ENCODE results near the gene SLC37A1. TPM values are rescaled to one million over a fixed set of nuclear protein-coding genes. Genes with fewer than 3 reads are reported as not detected.

SLC37A1 gene
- total and polyA plus RNA-seq, 9 of the 15 experiments (the other 6 are each of a cell fraction or from before 2014, with no cell fraction given) = 0.06 to 3.4 (median 0.40) TPM

DNA sequence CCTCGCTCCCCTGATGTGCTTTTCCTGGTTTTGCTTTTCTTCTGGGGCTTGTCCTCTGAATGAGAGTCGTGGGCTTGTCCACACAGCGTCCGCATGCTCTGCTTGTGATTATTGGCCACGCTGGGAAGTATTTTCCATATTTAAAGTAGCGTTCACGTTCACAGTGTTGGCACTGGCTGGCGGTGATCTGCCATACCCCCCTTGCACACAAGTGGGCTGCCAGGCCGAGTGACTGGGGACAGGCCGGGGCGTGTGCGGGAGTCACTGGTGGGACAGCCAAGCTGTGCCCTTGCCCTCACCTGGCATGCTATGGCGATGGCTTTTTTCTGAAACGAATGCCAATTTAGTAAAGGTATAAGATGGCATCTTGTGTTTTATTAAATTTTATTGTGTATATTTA lies 32.8 kb downstream of the SLC37A1 start (continued):
- TF ChIP-seq IFI16 (CRISPR knock-in tag; IDR thresholded peaks at IDR 0.05) (0 out of 2 replicates have a peak, but pooled peaks have one; percentile 26), POLR2AphosphoS2 (IDR thresholded peaks at IDR 0.05; ENCODE audit: low read length) (no peak), ZNF232 (CRISPR knock-in tag; IDR thresholded peaks at IDR 0.05) (no peak)
- TF ChIP-seq, protein P1, sequence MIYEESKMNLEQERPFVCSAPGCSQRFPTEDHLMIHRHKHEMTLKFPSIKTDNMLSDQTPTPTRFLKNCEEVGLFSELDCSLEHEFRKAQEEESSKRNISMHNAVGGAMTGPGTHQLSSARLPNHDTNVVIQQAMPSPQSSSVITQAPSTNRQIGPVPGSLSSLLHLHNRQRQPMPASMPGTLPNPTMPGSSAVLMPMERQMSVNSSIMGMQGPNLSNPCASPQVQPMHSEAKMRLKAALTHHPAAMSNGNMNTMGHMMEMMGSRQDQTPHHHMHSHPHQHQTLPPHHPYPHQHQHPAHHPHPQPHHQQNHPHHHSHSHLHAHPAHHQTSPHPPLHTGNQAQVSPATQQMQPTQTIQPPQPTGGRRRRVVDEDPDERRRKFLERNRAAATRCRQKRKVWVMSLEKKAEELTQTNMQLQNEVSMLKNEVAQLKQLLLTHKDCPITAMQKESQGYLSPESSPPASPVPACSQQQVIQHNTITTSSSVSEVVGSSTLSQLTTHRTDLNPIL (CRISPR knock-in tag; IDR thresholded peaks at IDR 0.05) = peak; percentile 17; the same call in 1 of the 2 replicates
- TF ChIP-seq, protein P2, sequence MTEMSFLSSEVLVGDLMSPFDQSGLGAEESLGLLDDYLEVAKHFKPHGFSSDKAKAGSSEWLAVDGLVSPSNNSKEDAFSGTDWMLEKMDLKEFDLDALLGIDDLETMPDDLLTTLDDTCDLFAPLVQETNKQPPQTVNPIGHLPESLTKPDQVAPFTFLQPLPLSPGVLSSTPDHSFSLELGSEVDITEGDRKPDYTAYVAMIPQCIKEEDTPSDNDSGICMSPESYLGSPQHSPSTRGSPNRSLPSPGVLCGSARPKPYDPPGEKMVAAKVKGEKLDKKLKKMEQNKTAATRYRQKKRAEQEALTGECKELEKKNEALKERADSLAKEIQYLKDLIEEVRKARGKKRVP (CRISPR knock-in tag; IDR thresholded peaks at IDR 0.05) = peak; percentile 12; the same call in 1 of the 2 replicates

GRCh38 chr21:42547001-42547905 lies 33.6 kb downstream of the SLC37A1 start:
- ATAC-seq (peak; percentile 86), FAIRE-seq (peak; percentile 99), DNase-seq (ENCODE audit: extremely low read depth in 1 of 4, low spot score in 3 of 4) (peak; percentile 82 to 92 (median 87))
- ChIA-PET CTCF (ENCODE audit: low intra/inter-chr PET ratio) (no interaction called here), POLR2A (interaction anchor here (0.7 to 3.3 kb wide), 3 partner anchors 12 to 326 kb away, joined by 3 to 14 read pairs (median 5); no protein-coding TSS in a partner anchor)
- in situ Hi-C loops (cut with MboI) (no loop called here), intact Hi-C loops (cut with micrococcal nuclease) (no loop called here)
- H3K79me2 ChIP-seq (ENCODE audit: control insufficient read depth, insufficient read depth, low read length) = no peaks in the 10 kb centered on the region
- peak overlapping the region; percentile 81 for H3K27ac ChIP-seq (ENCODE audit: extremely low read depth, low read depth, low read length)
- no peaks in the 10 kb centered on the region for H3K27me3 ChIP-seq (ENCODE audit: control insufficient read depth in 2 of 2, insufficient read depth in 2 of 2, low read length in 2 of 2)
- no peaks in the 10 kb centered on the region for H3K36me3 ChIP-seq (ENCODE audit: control insufficient read depth, insufficient read depth, low read length)
- H3K9me3 ChIP-seq (replicated peaks; ENCODE audit: control insufficient read depth, insufficient read depth, low read depth, low read length) = no peaks in the 10 kb centered on the region; the same call in 1 of the 2 replicates
- BruUV-seq (replicated peaks) = no TSS peak
- H3K4me2 ChIP-seq (ENCODE audit: insufficient read depth, low read length) = peak overlapping the region; percentile 90
- H3K9ac ChIP-seq (ENCODE audit: insufficient read depth in 1 of 2, low read depth in 2 of 2, low read length in 2 of 2) = peak overlapping the region; percentile 55 to 81
- WGBS (ENCODE audit: insufficient coverage, low coverage, missing lambda C conversion rate) = 17% methylated on average over 27 of the region's 27 CpGs
- no peak overlapping the region for H3K4me3 ChIP-seq
- H3K4me1 ChIP-seq (replicated peaks in 1 of 2; ENCODE audit: control insufficient read depth in 2 of 2, insufficient read depth in 2 of 2, low read length in 2 of 2) = peaks cover 48 to 60% of the 10 kb centered on the region in 2 experiments
- H4K20me1 ChIP-seq (replicated peaks; ENCODE audit: control insufficient read depth, insufficient read depth, low read length) = no peaks in the 10 kb centered on the region
- peaks cover 2% of the 10 kb centered on the region for H3K9me1 ChIP-seq (ENCODE audit: control insufficient read depth, insufficient read depth, low read length)
- H2AFZ ChIP-seq (ENCODE audit: low read depth, low read length) = peak overlapping the region; percentile 85
- TF ChIP-seq POLR2AphosphoS2 (IDR thresholded peaks at IDR 0.05; ENCODE audit: low read length) = no peak
- 0 out of 2 replicates have a peak, but pooled peaks have one; percentile 4 for TF ChIP-seq KLF13 (tag; IDR thresholded peaks at IDR 0.05; ENCODE audit: borderline replicate concordance, low read depth)
- TF ChIP-seq, protein P3, sequence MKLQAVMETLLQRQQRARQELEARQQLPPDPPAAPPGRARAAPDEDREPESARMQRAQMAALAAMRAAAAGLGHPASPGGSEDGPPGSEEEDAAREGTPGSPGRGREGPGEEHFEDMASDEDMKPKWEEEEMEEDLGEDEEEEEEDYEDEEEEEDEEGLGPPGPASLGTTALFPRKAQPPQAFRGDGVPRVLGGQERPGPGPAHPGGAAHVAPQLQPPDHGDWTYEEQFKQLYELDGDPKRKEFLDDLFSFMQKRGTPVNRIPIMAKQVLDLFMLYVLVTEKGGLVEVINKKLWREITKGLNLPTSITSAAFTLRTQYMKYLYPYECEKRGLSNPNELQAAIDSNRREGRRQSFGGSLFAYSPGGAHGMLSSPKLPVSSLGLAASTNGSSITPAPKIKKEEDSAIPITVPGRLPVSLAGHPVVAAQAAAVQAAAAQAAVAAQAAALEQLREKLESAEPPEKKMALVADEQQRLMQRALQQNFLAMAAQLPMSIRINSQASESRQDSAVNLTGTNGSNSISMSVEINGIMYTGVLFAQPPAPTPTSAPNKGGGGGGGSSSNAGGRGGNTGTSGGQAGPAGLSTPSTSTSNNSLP (IDR thresholded peaks at IDR 0.05; ENCODE audit: borderline replicate concordance, low read depth, low read length) = 0 out of 2 replicates have a peak, but pooled peaks have one; percentile 19
- peak; percentile 80 for TF ChIP-seq MYC (IDR thresholded peaks at IDR 0.05; ENCODE audit: low read depth, low read length)
- peak; percentile 83 for TF ChIP-seq MYC (CRISPR knock-in tag; IDR thresholded peaks at IDR 0.05; ENCODE audit: borderline replicate concordance, low read depth)
- TF ChIP-seq CBX8 (IDR thresholded peaks at IDR 0.05; ENCODE audit: borderline replicate concordance, extremely low read depth, low read depth, low read length, poor library complexity, severe bottlenecking) = no peak
- no peak for TF ChIP-seq CBFB (CRISPR knock-in tag; IDR thresholded peaks at IDR 0.05)
- TF ChIP-seq TAF7 (tag; IDR thresholded peaks at IDR 0.05) = no peak
- no peak for TF ChIP-seq ZNF707 (CRISPR knock-in tag; conservative IDR thresholded peaks at IDR 0.05)
- peak; percentile 98 for TF ChIP-seq ARID1B (IDR thresholded peaks at IDR 0.05)

Measured in K562 (cell line).